Stimulated activated CD8-positive, alpha-beta memory T cell treated with anti-CD3 and anti-CD28 coated beads, Interleukin-15, amount 100 ng/mL, for 4 hours (primary cell): ENCODE measurements around the gene HIF1AN.
"Not testable (repeated sequence)": the region's sequence is repeated elsewhere in the genome, so short reads cannot be mapped to it uniquely, and the experiment has no call there.

Experiments used
- DNase-seq, 2 donors: peaks; one replicate each; pipeline ENCODE4 v3.0.0-alpha.2; 2020; ENCODE audit warnings: low read depth in 2 of 2

Gene HIF1AN

DNA sequence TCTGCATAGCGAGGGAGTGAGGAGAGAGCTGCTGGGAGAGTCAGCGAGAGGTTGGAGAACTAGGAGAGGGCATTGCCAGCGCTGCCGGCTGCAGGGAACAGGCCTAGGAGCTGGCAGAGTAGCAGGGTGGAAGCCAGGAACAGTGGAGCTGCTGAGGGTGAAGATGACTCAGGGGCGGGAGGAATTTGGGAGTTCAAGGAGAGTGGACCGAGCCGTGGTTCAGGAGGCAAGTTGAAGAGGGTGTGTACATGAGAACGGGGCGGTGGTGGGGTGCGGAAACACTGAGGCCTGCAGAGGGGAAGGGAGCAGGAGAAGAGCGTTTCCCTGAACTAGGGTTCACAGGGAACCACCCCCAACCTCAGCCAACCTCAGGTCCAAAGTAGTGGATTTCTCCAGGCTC is 31.5 kb downstream of the HIF1AN start:
- DNase-seq: no peak

DNA sequence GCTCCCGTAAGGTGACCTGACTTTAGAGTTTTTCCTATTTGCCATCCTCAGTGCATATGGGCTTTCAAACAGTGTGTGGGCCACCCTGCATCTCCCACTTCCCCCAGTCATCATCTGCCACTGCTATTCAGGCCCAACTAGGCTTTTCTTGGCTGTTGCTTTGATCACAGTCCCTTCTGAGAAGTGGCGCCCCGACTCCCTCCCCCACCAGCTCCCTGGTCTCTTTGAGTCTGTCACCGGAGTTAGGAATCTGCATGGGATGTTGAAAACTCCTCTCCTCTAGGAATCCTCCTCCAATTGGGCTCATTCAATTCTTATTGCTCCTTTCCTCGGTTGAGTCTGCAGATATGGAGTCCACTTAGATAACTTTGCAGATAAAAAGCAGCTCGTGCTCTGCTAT is 32.1 kb downstream of the HIF1AN start:
- no peak for DNase-seq

DNA sequence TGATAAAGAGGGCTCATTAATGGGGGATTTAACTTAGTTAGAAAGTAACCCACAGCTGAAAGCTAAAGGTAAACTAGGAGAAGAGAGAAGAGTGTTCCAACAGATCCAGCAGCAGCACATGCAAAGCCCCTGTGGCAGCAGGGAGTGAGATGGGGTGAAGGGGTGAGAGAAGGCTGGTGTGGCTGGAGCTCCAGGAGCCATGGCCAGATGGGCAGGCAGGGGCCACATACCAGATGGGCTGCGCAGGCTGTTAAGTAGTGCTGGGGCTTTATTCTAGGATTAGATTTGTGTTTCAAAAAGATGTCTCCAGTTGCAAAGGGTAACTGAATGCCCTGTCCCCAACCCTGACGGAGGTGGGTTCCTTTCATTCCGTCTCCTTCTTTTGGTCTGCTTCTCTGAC is 33.2 kb downstream of the HIF1AN start:
- no peak for DNase-seq

DNA sequence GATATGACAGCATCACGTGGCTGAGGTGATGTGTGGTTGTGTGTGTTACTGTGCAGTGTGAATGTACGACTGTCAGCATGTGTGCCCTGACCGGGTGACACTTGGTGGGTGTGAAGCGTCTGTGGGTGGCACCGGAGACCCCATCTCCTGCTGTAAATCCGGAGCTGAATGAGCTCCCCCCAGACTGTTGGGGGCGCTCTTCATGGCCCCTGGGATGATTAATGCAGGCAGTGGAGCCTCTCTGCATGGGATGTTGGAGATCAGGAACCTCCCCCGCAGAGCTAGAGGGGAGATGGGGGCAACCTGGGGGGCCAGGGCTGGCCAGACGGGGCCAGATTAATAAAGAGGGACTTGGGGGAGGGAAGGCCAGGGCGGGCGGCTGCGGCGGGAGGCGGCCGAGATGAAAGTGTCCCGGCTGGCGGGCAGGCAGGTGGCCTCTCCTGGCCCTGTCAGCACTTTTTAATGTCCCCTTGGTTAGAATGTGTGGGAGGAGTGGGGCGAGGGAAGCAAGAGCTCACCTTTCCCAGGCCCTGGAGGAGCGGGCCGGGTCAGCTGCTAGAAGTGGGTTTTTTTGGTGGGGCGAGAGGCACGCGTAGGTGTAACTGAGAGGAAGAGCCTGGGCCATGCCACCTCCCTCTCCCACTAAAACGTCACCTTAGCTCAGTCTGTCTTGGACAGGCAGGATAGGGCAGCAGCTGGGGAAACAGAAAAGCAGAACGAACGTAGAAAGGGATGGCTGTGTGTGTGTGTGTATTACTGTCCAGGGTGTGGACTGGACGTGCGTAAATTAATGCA is 34.1 kb downstream of the HIF1AN start:
- no peak for DNase-seq

DNA sequence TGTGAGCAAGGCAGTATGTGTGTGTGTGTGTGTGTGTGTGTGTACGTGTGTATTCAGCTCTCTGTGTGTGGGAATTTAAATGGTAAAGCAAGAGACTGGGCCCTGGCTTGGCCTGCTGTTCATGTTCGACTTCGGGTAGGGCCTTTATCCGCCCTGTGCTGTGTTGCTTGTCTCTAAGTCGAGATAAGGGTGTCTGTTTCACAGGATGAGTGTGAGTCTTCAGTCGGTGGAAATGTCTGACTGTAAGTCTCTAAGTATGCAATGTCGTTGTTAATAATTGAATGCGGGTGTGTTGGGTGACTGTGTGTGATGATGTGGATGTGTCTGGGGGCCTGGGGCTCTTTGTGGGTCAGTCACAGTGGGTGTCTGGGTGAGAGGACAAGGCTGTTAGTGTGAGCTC is 34.8 kb downstream of the HIF1AN start:
- DNase-seq: no peak

DNA sequence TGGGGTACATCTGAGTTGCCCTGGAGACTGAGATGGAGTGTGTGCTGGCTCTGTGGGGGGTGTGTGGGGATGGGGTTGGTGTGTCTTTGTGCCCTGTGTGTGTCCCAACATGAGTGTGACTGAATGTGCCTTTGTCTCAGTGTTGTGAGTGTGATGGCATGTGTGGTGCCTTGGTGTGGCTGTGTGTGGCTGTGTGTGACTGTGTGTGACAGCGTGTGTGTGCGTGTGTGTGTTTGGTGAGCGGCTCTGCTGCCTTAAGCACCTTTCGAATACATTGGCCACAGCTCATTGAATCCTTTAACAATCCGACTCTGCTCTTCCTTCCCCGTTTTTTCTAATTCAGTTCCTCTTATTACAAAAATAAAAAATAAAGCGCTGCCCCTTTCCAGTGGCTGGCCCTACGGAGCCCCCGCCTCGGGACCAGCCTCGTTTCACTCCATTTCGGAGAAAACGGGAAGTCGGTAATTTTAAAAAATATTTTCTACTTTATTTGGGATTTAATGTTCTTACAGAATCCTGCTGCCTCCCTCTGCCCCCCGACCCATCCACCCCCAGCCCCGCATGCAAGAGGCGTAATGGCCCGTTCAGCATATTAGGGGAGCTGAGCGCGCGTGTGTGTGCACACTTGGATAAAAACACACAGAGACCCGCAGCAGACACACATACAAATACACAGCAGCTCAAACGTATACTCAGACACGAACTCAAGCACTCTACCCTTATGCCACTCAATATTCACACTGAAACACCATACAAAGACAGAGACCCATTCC is 35.5 kb downstream of the HIF1AN start:
- no peak for DNase-seq

DNA sequence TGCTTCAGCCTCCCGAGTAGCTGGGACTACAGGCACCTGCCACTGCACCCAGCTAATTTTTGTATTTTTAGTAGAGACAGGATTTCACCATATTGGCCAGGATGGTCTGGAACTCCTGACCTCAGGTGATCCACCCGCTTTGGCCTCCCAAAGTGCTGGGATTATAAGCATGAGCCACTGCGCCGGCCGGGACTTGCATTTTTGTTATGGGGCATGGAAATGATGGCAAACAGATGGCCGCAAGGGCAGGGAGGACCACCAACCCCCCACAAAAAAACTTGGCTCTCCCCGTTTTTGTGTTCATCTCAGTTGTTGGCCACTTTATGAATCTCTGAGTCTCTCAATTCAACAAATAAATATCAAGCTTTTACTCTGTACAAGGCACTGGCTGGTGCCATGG is 39.4 kb downstream of the HIF1AN start:
- not testable (repeated sequence) for DNase-seq

DNA sequence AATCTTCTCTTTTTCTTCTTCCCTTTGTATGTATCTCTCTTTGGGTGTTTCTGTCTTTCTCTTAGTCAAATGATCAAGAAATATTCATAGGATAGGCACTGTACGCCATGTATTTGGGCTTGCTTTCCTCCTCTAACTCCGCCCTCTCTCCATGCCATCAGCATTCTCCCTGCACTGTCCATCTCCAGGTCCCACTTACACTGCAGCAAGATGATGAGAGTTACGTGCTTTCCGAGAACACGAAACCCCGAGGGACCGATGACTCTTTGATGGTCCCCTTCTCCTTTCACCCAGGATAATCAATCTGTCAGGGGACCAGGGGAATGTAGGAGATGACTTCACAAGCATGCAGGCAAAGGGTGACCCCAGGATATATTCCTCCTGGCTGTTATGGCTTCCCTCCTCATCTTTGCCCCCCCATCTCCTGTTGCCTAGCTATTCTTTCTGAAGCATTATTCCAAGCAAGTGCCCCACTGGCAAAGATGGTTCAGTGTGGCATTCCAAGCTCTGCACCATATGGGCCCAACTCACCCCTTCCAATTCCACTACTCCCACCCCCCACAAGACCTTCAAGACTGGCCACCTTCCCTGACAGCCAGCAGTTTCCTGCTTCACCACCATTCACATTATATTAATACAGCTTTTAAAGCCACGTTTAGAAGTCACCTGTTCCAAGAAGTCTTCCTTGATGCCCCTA is 40.0 kb downstream of the HIF1AN start:
- DNase-seq: no peak

DNA sequence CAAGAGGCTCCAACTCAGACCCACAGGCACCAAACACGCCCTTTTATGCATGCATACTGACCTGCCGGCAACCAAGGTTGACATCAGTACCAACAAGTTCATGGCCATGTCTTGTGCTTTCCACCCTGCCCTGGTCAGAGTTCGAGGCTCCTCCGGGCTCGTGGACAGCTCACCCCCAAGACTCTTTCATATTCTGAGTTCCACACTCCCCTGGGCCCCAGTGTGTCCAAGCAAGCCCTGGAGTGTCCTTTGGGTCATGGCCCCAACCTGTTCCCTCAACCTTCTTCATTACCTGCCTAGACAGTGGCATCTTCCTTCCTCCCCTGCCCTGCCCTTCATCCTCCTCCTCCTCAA is 40.5 kb downstream of the HIF1AN start:
- DNase-seq: no peak

DNA sequence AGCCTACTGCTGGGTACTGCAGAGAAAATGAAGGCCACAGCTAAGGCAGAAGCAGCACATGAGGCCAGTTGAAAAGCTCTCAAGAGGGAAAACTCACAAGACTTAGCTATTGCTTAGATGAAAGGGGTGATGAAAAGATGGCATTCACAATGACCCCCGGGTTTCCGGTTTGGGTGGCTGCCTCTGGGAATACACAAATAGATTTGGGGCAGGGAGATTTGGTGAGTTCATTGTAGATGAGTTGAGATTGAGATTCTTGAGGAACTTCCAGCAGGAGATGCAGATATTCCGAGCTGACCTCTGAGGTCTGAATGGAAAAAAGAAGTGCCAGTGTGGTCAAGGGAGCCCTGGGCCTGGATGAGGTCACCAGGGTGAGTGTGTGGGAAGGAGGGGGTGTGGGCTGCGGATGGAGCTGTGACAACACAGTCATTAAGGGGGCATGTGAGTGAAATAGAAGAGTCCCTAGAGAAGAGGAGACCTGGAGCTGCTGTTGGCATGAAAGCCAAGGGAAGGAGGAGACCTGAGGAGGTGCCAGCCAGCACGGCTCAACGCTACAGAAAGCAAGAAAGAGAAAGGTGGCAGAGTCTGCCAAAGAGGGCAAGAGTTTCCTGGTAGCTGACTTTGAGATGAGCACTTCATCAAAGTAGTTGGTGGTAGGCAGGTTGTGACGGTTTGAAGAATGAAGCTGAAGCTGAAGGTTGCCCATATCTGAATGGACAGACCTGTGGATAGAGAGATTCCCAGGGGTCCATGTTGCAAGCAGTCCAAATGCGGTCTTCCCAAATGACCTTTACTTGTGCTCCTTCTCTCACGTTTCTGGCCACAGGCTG is 43.7 kb downstream of the HIF1AN start:
- DNase-seq: no peak

DNA sequence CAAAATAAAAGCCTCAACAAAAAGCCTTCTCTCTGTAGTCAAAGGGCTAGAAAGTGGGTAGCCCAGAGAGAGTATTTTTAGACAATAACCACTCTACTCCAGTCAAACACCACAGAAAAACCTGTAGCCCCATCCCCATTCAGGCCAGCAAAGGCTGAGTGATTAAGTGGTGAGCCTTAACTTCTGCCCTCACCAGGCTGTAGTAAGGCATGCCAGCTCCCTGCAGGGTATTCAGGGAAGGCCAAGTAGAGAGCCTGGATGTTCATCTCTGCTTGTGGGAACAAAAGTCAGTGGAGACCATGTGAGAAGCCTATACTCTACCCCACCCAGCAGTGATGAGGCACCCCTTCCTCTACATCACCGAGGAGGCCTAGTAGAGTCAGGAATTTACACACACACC is 51.2 kb downstream of the HIF1AN start:
- no peak for DNase-seq

DNA sequence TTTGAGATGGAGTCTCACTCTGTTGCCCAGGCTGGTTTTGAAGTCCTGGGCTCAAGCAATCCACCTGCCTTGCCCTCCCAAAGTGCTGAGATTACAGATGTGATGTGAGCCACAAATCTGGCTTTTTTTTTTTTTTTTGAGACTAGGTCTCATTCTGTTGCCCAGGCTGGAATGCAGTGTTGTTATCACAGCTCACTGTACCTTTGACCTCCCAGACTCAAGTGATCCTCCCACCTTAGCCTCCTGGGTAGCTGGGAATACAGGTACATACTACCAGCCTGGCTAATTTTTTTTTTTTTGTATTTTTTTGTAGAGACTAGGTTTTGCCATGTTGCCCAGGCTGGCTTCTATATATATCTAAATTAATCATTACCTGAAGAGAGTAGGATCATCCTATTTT is 62.4 kb downstream of the HIF1AN start:
- no peak for DNase-seq

DNA sequence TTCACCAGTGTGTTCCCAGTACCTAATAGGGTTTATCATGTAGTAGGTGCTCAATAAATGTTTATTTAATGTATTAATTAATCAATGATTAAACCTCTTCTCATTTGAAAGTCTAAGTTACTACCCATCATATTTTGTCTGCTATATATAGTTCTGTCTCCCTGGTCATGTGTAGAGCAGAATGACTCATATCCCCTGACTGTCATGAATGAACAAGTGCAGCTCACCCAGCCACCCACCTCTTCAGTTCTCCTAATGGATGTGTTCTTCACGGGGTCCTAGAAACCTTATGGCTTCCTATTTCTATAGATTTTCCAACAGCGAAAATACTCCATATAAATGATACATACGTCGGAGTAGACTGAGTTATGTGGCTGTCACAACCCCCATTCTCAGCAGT is 64.5 kb downstream of the HIF1AN start:
- no peak for DNase-seq

DNA sequence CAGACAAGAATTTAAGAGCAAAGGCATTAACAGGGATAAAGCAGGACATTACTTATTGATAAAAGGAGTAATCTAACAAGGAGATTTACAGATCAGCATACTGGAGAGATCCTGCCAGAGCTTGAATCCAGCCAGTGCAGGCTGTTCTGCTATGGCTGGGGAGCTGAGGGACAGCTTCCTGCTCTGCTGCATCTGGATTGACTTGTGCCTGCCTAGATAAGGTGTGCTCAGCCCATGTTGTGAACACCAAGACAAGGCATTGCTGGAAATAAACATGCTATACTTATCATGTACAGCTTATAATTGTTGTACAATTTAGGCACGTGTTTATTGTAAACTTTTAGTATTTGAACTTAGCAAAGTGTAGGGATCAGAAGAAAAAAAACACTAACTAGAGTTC is 71.7 kb downstream of the HIF1AN start:
- no peak for DNase-seq
